ENCODE measurements around the gene TLR2. TPM values are rescaled to one million over a fixed set of nuclear protein-coding genes. Genes with fewer than 3 reads are reported as not detected.
A peak's percentile ranks its signal among the peaks of the same experiment; 100 is the strongest.

Gene TLR2, protein sequence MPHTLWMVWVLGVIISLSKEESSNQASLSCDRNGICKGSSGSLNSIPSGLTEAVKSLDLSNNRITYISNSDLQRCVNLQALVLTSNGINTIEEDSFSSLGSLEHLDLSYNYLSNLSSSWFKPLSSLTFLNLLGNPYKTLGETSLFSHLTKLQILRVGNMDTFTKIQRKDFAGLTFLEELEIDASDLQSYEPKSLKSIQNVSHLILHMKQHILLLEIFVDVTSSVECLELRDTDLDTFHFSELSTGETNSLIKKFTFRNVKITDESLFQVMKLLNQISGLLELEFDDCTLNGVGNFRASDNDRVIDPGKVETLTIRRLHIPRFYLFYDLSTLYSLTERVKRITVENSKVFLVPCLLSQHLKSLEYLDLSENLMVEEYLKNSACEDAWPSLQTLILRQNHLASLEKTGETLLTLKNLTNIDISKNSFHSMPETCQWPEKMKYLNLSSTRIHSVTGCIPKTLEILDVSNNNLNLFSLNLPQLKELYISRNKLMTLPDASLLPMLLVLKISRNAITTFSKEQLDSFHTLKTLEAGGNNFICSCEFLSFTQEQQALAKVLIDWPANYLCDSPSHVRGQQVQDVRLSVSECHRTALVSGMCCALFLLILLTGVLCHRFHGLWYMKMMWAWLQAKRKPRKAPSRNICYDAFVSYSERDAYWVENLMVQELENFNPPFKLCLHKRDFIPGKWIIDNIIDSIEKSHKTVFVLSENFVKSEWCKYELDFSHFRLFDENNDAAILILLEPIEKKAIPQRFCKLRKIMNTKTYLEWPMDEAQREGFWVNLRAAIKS
- total RNA-seq (1 to 10 TPM; 3.5 to 3.9 TPM), polyA plus RNA-seq (1 to 10 TPM; 1.3 to 3.0 TPM)

DNA sequence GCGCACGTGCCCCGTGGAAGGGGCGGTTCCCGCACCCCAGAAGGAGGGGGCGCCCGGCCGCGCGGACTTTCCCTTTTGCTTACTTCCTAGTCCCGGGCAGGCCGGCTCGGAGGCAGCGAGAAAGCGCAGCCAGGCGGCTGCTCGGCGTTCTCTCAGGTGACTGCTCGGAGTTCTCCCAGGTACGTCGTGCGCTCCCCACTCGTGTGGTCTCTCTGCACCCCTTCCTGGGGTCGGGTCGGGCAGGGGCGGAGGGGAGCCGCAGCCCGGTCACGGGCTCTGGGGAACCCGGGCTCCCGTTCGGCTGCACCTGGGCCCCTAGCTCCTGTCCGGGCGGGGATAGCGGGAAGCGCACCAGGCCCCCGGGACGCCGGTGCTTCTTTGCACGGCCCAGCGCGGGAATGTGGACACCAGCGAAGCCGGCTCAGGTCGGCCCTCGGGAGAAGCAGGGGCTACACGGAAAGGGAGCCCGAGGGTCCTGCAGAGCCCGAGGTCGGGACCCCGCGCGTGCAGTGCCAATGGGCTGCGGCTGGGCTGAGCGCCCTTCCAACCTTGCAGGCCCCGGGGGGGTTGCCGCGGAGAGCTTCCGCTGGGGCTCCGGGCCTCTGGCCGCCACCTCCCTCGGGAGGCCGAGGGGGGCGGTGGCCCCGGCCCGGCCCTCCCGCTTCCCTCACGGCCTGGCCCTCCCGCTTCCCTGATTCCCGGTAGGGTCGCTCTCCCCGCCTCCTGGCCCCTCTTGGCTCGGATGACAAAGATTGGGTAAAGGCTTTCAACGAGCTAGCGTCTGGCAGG, at the start of gene TLR2:
TLR2 (plus strand) TSS at position 99 of the 789 bp plus-strand sequence. CDS start 18,628 bp downstream, outside the sequence.
- Mint-ChIP-seq H3K27me3 (peaks cover 14 to 17% of the 10 kb centered on the region in 2 donors), H3K27ac (peak within 1 kb of the TSS in 6 of 7 donors; percentile 4 to 84 (median 56)), H3K9me3 (peaks cover 4 to 21% (median 14%) of the 10 kb centered on the region in 8 donors), H3K4me1 (peaks cover 6 to 16% (median 8%) of the 10 kb centered on the region in 4 donors), H3K4me3 (peak within 1 kb of the TSS; percentile 81 to 92 (median 88)), H3K36me3 (peaks cover 11 to 18% of the 10 kb centered on the region in 2 donors)
- H3K4me3 ChIP-seq (ENCODE audit: low read length in 2 of 2): peak within 1 kb of the TSS in 1 of 2 donors; percentile 59
- H3K9me3 ChIP-seq (ENCODE audit: control insufficient read depth in 1 of 2, low read length in 2 of 2): peaks cover 0 to 6% of the 10 kb centered on the region in 2 donors
- peaks cover 12% of the 10 kb centered on the region for H3K4me1 ChIP-seq (ENCODE audit: insufficient read depth, low read length)
- intact Hi-C loops (cut with micrococcal nuclease): no loop called here
- H3K36me3 ChIP-seq (ENCODE audit: insufficient read depth, low read length): no peaks in the 10 kb centered on the region
- ChIA-PET POLR2A (ENCODE audit: partially characterized antibody) (interaction anchor here (1.0 kb wide), 1 partner anchor 14 kb away, joined by 3 read pairs; no protein-coding TSS in a partner anchor), CTCF (ENCODE audit: partially characterized antibody) (interaction anchor here (1.6 kb wide), 1 partner anchor 66 kb away, joined by 3 read pairs; no protein-coding TSS in a partner anchor)
- H3K27me3 ChIP-seq (ENCODE audit: insufficient read depth, low read length): peaks cover 6% of the 10 kb centered on the region
- H3K27ac ChIP-seq (ENCODE audit: low read depth, low read length): no peak within 1 kb of the TSS
- peak; percentile 52 to 77 (median 56) for DNase-seq

DNA sequence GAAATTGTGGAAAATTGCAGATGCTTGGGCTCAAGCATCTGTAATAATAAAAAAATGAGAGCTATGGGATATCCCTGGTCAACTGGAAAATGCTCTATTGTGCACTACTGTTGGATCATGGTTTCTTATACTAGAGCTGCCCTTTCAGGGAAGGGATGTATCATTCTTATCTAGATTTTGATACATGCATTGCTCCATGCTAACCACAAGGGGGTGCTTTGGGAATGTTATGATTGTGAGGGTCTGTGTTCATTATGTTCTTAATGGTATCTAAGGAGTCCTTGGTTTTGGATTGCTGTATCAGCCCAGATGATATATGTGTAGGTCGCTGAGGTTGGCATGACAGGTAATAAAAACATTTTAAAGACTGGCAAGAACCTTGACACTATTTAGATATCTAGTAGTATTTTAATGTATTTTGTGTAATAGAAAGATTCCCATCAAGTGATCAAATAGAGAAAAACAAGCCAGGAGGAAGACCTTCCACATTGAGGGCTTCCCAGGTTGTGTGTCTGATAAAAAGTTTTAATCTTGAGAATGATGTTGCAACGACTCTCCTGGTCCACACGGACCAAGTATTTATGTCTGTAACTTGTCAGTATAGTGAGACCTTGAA, 49.2 kb upstream of the TLR2 start:
- peaks cover 0 to 6% (median 0%) of the 10 kb centered on the region in 4 donors for H3K4me1 Mint-ChIP-seq
- H3K9me3 Mint-ChIP-seq: peaks cover 0 to 4% (median 0%) of the 10 kb centered on the region in 8 donors
- Histone ChIP-seq H3K4me1 (ENCODE audit: insufficient read depth, low read length) (no peaks in the 10 kb centered on the region), H3K4me3 (ENCODE audit: low read length in 2 of 2) (no peak overlapping the region), H3K36me3 (ENCODE audit: insufficient read depth, low read length) (peaks cover 61% of the 10 kb centered on the region), H3K27me3 (ENCODE audit: insufficient read depth, low read length) (no peaks in the 10 kb centered on the region), H3K27ac (ENCODE audit: low read depth, low read length) (no peak overlapping the region), H3K9me3 (ENCODE audit: control insufficient read depth in 1 of 2, low read length in 2 of 2) (no peaks in the 10 kb centered on the region)
- H3K36me3 Mint-ChIP-seq: peaks cover 63 to 77% of the 10 kb centered on the region in 2 donors
- DNase-seq: peak in 4 of 5 donors; percentile 13 to 20 (median 18)
- CTCF ChIA-PET (ENCODE audit: partially characterized antibody): interaction anchor here (0.9 to 5.5 kb wide), 10 partner anchors 9 to 291 kb away, joined by 3 to 54 read pairs (median 4); partner anchors contain the start of gene MND1
- intact Hi-C loops (cut with micrococcal nuclease): loop anchor here (1.0 kb wide), 1 partner anchor 115 kb away; no protein-coding TSS in a partner anchor
- no peaks in the 10 kb centered on the region for H3K27me3 Mint-ChIP-seq
- POLR2A ChIA-PET (ENCODE audit: partially characterized antibody): interaction anchor here (1.0 kb wide), 1 partner anchor 9 kb away, joined by 4 read pairs; no protein-coding TSS in a partner anchor
- no peak overlapping the region for H3K4me3 Mint-ChIP-seq
- H3K27ac Mint-ChIP-seq: peak overlapping the region in 3 of 7 donors; percentile 17 to 35 (median 31)

DNA sequence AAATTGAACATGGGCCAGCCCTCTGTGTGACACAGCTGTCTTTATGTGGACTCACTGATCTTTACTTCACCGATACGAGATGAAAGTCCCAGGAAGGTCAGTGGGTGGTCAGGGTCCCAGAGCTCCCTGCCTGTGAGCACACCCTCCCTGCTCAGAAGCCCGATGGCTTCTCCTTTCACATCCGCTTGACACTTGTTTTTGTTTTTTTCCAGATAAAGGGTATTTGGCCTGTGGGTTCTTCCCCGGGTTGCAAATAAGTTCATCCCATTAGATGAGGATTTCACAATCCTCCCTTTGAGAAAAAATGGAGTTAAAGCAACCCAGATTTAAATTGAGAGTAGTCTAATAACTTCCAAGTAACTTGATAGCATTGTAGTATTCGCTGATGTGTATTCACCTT, 48.2 kb upstream of the TLR2 start:
- CTCF ChIA-PET (ENCODE audit: partially characterized antibody): interaction anchor here (1.1 to 5.5 kb wide), 5 partner anchors 8 to 114 kb away, joined by 3 to 54 read pairs (median 29); no protein-coding TSS in a partner anchor
- Histone ChIP-seq H3K27ac (ENCODE audit: low read depth, low read length) (no peak overlapping the region), H3K4me3 (ENCODE audit: low read length in 2 of 2) (no peak overlapping the region), H3K9me3 (ENCODE audit: control insufficient read depth in 1 of 2, low read length in 2 of 2) (no peaks in the 10 kb centered on the region), H3K27me3 (ENCODE audit: insufficient read depth, low read length) (no peaks in the 10 kb centered on the region), H3K4me1 (ENCODE audit: insufficient read depth, low read length) (no peaks in the 10 kb centered on the region), H3K36me3 (ENCODE audit: insufficient read depth, low read length) (peaks cover 51% of the 10 kb centered on the region)
- Mint-ChIP-seq H3K4me1 (peaks cover 0 to 6% (median 0%) of the 10 kb centered on the region in 4 donors), H3K4me3 (no peak overlapping the region), H3K27me3 (no peaks in the 10 kb centered on the region), H3K27ac (peak overlapping the region in 1 of 7 donors; percentile 35), H3K36me3 (peaks cover 53 to 67% of the 10 kb centered on the region in 2 donors), H3K9me3 (peaks cover 0 to 6% (median 0%) of the 10 kb centered on the region in 8 donors)
- POLR2A ChIA-PET (ENCODE audit: partially characterized antibody): no interaction called here
- no peak for DNase-seq
- intact Hi-C loops (cut with micrococcal nuclease): no loop called here

DNA sequence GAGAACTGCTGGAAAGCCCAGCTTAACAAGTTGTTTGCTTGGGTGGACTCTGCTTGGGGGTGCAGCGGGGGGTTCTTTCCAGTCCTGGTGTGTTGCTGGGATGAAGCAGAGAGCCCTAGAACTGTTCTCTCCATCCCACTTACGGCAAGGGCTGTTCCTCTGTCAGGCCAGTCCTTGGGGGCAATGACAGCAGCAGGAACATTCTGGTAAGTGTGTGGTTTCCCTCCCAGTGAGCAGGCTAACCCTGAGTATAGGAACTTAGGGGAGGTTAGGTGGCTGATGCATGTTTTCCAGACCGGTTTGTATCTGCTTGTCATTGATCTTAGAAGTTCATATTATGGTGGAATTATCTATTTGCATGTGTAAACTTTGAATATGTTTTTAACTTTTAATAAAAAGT, 46.9 kb upstream of the TLR2 start:
- Histone ChIP-seq H3K36me3 (ENCODE audit: insufficient read depth, low read length) (peaks cover 38% of the 10 kb centered on the region), H3K4me3 (ENCODE audit: low read length in 2 of 2) (no peak overlapping the region), H3K27me3 (ENCODE audit: insufficient read depth, low read length) (no peaks in the 10 kb centered on the region), H3K4me1 (ENCODE audit: insufficient read depth, low read length) (no peaks in the 10 kb centered on the region), H3K27ac (ENCODE audit: low read depth, low read length) (no peak overlapping the region), H3K9me3 (ENCODE audit: control insufficient read depth in 1 of 2, low read length in 2 of 2) (no peaks in the 10 kb centered on the region)
- Mint-ChIP-seq H3K27ac (peak overlapping the region in 1 of 7 donors; percentile 7), H3K27me3 (no peaks in the 10 kb centered on the region), H3K9me3 (peaks cover 0 to 6% (median 0%) of the 10 kb centered on the region in 8 donors), H3K4me3 (no peak overlapping the region), H3K4me1 (peaks cover 0 to 8% (median 0%) of the 10 kb centered on the region in 4 donors), H3K36me3 (peaks cover 45 to 55% of the 10 kb centered on the region in 2 donors)
- POLR2A ChIA-PET (ENCODE audit: partially characterized antibody): no interaction called here
- intact Hi-C loops (cut with micrococcal nuclease): no loop called here
- no peak for DNase-seq
- CTCF ChIA-PET (ENCODE audit: partially characterized antibody): no interaction called here

DNA sequence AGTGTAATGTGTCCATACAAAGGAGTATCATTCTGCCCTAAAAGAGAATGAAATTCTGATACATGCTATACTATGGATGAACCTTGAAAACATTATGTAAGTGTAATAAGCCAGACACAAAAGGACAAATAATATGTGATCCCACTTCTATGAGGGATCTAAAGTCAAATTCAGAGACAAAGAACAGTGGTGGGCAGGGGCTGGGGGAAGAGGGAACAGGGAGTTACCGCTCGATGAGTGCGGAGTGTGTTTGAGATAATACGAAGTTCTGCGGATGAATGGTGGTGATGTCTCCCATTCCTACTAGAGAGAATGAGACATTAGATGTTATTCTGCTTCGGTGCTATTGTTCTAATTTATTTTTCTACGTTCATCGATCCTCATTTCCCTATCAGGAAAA, 46.1 kb upstream of the TLR2 start:
- H3K36me3 ChIP-seq (ENCODE audit: insufficient read depth, low read length): peaks cover 30% of the 10 kb centered on the region

DNA sequence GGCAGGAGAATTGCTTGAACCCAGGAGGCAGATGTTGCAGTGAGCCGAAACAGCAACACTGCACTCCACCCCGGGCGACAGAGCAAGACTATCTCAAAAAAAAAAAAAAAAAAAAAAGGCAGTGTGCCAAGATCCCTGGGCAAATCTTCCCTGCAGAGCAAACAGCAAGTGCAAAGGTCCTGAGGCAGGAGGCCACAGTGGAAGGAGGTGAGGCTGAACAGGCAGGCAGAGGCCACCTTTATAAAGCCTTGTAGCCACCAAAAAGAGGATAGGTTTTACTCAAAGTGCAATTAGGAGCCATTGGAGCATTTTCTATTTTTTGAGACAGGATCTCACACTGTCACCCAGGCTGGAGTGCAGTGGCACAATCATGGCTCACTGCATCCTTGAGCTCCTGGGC, 45.1 kb upstream of the TLR2 start:
- Mint-ChIP-seq H3K36me3 (peaks cover 33 to 39% of the 10 kb centered on the region in 2 donors), H3K9me3 (peaks cover 0 to 4% (median 0%) of the 10 kb centered on the region in 8 donors), H3K4me3 (no peak overlapping the region), H3K27ac (peak overlapping the region in 2 of 7 donors; percentile 29 to 59), H3K4me1 (peaks cover 3 to 11% (median 5%) of the 10 kb centered on the region in 4 donors), H3K27me3 (no peaks in the 10 kb centered on the region)
- Histone ChIP-seq H3K36me3 (ENCODE audit: insufficient read depth, low read length) (peaks cover 22% of the 10 kb centered on the region), H3K27me3 (ENCODE audit: insufficient read depth, low read length) (no peaks in the 10 kb centered on the region), H3K27ac (ENCODE audit: low read depth, low read length) (no peak overlapping the region), H3K4me1 (ENCODE audit: insufficient read depth, low read length) (peaks cover 6% of the 10 kb centered on the region), H3K9me3 (ENCODE audit: control insufficient read depth in 1 of 2, low read length in 2 of 2) (no peaks in the 10 kb centered on the region), H3K4me3 (ENCODE audit: low read length in 2 of 2) (no peak overlapping the region)
- POLR2A ChIA-PET (ENCODE audit: partially characterized antibody): interaction anchor here (1.6 kb wide), 1 partner anchor 13 kb away, joined by 4 read pairs; no protein-coding TSS in a partner anchor
- intact Hi-C loops (cut with micrococcal nuclease): no loop called here
- CTCF ChIA-PET (ENCODE audit: partially characterized antibody): interaction anchor here (1.0 to 1.4 kb wide), 3 partner anchors 9 to 65 kb away, joined by 3 to 5 read pairs (median 3); no protein-coding TSS in a partner anchor
- DNase-seq: no peak

More for the DNA sequence above, 46.1 kb upstream of the TLR2 start:
- intact Hi-C loops (cut with micrococcal nuclease): no loop called here
- POLR2A ChIA-PET (ENCODE audit: partially characterized antibody): no interaction called here
- Mint-ChIP-seq H3K4me1 (peaks cover 0 to 8% (median 0%) of the 10 kb centered on the region in 4 donors), H3K27me3 (no peaks in the 10 kb centered on the region), H3K36me3 (peaks cover 37 to 47% of the 10 kb centered on the region in 2 donors), H3K27ac (peak overlapping the region in 2 of 7 donors; percentile 1 to 59), H3K4me3 (no peak overlapping the region), H3K9me3 (peaks cover 0 to 4% (median 0%) of the 10 kb centered on the region in 8 donors)
- Histone ChIP-seq H3K4me1 (ENCODE audit: insufficient read depth, low read length) (peaks cover 3% of the 10 kb centered on the region), H3K4me3 (ENCODE audit: low read length in 2 of 2) (no peak overlapping the region), H3K27me3 (ENCODE audit: insufficient read depth, low read length) (no peaks in the 10 kb centered on the region), H3K27ac (ENCODE audit: low read depth, low read length) (no peak overlapping the region), H3K9me3 (ENCODE audit: control insufficient read depth in 1 of 2, low read length in 2 of 2) (no peaks in the 10 kb centered on the region)
- DNase-seq: no peak
- CTCF ChIA-PET (ENCODE audit: partially characterized antibody): no interaction called here

Data from CD4-positive, alpha-beta memory T cell (primary cell).